Esophagus muscularis mucosa (tissue), 3 donors: ENCODE measurements around the gene NFKB2.

Source experiments
- POLR2A ChIP-seq: fragments of 450-650 bp; IDR thresholded peaks from one replicate; pipeline ENCODE4 v1.6.1; 2017; ENCODE audit warnings: antibody characterized with exemption, moderate library complexity, mild to moderate bottlenecking, low read depth
- POLR2AphosphoS5 ChIP-seq, 2 donors: sonication (generic); formaldehyde crosslinking; IDR thresholded peaks; one replicate each; pipeline ENCODE4 v1.6.1; 2017; ENCODE audit warnings: antibody characterized with exemption in 2 of 2
- TF ChIP-seq, protein P1 (sequence below), 3 experiments: fragments of 200-600 bp in 2 of 3; fragments of 450-650 bp in 1 of 3; sonication (generic) in 2 of 3; IDR thresholded peaks; one replicate each; pipeline ENCODE4 v1.5.1; 2017 to 2019; ENCODE audit warnings: antibody characterized with exemption in 3 of 3, mild to moderate bottlenecking in 2 of 3, moderate library complexity in 1 of 3

GRCh38 chr10:102413053-102413705 is 17.7 kb downstream of the NFKB2 start:
- TF ChIP-seq, protein P1, sequence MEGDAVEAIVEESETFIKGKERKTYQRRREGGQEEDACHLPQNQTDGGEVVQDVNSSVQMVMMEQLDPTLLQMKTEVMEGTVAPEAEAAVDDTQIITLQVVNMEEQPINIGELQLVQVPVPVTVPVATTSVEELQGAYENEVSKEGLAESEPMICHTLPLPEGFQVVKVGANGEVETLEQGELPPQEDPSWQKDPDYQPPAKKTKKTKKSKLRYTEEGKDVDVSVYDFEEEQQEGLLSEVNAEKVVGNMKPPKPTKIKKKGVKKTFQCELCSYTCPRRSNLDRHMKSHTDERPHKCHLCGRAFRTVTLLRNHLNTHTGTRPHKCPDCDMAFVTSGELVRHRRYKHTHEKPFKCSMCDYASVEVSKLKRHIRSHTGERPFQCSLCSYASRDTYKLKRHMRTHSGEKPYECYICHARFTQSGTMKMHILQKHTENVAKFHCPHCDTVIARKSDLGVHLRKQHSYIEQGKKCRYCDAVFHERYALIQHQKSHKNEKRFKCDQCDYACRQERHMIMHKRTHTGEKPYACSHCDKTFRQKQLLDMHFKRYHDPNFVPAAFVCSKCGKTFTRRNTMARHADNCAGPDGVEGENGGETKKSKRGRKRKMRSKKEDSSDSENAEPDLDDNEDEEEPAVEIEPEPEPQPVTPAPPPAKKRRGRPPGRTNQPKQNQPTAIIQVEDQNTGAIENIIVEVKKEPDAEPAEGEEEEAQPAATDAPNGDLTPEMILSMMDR (IDR thresholded peaks at IDR 0.05), result no peak
- TF ChIP-seq POLR2A (no peak), POLR2AphosphoS5 (IDR thresholded peaks at IDR 0.05) (no peak)
